Activated CD8-positive, alpha-beta memory T cell treated with anti-CD3 and anti-CD28 coated beads for 36 hours (primary cell): Measurements from ENCODE around the gene CACNA1H. TPM values are rescaled to one million over a fixed set of nuclear protein-coding genes. Genes with fewer than 3 reads are reported as not detected.

Source experiments
- CTCF ChIA-PET: fragments of 350-600 bp; sonication (Branson Sonifier 250); formaldehyde crosslinking; loops from one replicate; lab custom pipeline; 2021; ENCODE audit warnings: antibody characterized with exemption; lab: Charles Lee
- POLR2A ChIA-PET: fragments of 350-600 bp; sonication (Branson Sonifier 250); formaldehyde crosslinking; loops from one replicate; lab custom pipeline; 2021; ENCODE audit warnings: antibody characterized with exemption; lab: Charles Lee
- total RNA-seq, 2 experiments: library from RNA; stranded (reverse); gene quantifications; one replicate each; pipeline ENCODE4 v1.2.3, GENCODE V29; 2021

CACNA1H gene
- total RNA-seq, 2 experiments from 2014 or later, result 0.44 to 0.63 TPM

DNA sequence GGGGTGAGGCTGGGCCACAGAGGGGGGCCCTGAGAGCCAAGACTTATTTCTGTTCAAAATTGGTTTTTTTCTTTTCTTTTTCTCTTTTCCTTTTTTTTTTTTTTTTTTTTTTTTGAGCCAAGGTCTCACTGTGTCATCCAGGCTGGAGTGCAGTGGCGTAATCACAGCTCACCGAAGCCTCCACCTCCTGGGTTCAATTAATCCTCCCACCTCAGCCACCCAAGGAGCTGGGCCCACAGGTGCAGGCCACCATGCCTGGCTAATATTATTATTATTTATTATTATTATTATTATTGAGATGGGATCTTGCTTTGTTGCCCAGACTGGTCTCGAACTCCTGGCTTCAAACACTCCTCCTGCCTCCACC is 17.5 kb upstream of the CACNA1H start:
- ChIA-PET CTCF (no interaction called here), POLR2A (no interaction called here)

DNA sequence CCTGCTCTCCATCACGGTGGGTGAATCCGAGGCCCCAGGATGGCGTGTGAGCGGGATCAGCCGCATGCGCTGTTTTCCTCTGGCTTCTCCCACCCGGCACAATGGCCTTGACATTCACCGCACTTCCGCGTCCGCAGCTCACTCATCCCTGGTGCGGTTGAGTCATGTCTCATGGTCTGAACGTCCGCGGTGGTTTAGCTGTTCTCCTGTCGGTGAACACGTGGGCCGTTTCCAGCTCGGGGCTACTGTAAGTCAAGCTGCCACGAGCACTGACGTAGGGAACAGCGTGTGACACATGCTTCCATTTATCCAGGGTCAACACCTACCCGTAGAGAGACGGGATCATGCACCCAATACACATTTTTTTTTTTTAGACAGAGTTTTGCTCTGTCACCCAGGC is 15.3 kb upstream of the CACNA1H start:
- POLR2A ChIA-PET, result no interaction called here
- CTCF ChIA-PET, result no interaction called here

- ChIA-PET POLR2A (no interaction called here), CTCF (no interaction called here)
Observed at GRCh38 chr16:1140582-1141162, 12.2 kb upstream of the CACNA1H start.

DNA sequence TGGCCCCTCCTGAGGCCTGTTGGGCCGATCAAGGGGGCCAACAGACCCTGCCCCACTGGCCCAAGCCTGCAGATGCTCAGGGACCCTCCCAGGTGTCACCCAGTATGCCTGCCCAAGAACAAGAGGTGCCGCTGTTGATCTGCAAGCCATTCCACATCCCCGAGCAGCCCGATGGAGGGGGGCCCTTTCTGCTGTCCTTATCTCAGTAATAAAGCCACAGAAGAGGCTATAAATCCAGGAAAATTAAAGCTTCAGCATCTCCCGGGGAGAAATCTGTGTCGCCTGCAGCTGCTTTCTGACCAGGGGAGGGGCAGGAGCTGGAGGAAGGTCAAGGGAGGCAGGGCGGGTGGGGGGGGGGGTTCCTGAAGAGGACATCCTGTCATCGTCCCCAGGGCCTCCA is 11.7 kb upstream of the CACNA1H start:
- ChIA-PET POLR2A (no interaction called here), CTCF (no interaction called here)

DNA sequence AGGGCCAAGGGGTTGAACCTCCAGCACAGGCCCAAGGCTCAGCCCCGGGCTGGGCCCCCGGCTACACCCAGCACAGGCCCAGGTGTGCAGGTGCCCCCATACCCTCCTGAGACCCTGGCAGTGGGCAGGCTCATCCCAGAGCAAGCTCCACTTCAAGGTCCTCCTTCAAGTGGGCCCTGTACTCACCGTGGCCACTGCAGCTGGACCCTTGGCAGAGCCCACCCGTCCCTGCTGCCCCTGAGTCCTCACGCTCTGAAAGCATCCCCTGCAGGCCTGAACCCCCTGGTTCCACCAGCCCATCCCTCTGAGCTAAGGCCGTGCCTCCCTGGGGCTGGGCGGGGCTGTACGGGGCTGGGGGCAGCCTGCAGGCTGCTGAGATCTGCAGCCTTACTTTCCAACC is 11.2 kb upstream of the CACNA1H start:
- POLR2A ChIA-PET, result no interaction called here

DNA sequence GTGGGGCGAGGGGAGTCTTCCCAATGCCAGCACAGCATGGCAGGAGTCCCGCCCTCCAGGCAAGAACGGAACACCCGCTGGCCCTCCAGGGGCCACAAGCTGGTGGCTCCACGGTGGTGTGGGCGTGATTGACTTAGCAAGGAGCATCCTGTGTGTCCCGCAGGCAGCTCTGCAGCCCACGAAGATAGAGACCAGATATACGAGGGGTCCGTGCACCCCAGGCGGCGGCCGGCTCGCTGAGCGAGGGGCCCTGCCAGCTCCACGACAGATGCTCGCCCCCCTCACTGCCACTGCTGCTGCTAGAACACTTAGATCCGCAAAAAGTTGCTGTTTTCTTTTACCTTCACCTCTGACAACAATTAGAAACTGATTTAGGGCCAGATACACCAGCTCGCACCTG is 10.0 kb upstream of the CACNA1H start:
- POLR2A ChIA-PET, result no interaction called here
- CTCF ChIA-PET, result no interaction called here

More for the DNA sequence above, 11.2 kb upstream of the CACNA1H start:
- CTCF ChIA-PET, result no interaction called here

DNA sequence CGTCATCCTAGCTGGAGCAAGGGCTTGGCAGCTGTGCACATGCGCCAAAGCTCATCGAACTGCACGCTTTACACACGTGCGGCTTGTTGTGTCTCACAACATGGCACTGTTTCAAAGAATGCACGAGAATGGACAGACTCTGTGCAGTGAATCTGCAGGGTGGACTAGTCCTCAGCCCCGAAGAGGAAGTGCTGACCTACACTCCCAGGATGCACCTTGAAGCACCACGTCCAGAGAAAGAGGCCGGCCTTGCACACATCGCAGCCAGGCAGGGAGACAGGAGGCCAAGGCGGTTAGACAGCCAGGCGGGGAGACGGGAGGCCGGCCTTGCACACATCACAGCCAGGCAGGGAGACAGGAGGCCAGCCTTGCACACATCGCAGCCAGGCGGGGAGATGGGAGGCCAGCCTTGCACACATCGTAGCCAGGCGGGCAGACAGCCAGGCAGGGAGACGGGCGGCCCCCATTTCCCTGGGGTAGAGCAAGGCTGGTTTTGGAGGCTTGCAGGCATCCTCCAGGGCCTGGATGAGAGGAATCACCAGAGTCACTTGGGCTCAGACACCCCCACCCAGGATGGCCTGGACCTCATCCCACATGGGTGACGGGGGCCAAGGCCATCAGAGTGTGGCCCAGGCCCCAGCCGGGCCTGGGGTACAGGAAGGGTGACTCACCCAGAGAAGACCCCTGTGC is 9.0 kb upstream of the CACNA1H start:
- ChIA-PET CTCF (no interaction called here), POLR2A (interaction anchor here (0.7 kb wide), 1 partner anchor 680 kb away, joined by 4 read pairs; no protein-coding TSS in a partner anchor)

- CTCF ChIA-PET, result no interaction called here
- POLR2A ChIA-PET, result interaction anchor here (0.6 kb wide), 1 partner anchor 285 kb away, joined by 3 read pairs; no protein-coding TSS in a partner anchor
Observed at GRCh38 chr16:1144476-1145382, 8.2 kb upstream of the CACNA1H start.

- ChIA-PET POLR2A (no interaction called here), CTCF (no interaction called here)
Observed at GRCh38 chr16:1145383-1146100, 7.4 kb upstream of the CACNA1H start.

DNA sequence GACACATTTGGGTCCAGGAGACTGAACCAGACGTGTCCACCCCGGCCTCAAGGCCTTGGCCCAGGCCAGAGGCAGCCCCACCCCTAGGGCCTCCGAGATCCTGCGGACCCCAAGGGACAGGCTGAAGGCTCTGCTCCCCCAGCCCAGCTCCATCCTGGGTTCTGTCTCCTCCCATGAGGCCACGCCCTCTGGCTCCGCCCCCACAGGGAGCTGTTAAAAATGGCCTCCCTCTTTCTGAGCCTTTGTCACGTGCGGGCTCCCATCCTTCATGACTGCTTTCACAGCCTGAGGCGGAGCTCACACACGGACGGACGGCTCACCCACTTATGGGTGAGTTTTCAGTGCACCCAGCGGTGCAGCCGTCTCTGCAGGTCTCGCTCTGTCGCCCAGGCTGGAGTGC is 6.5 kb upstream of the CACNA1H start:
- POLR2A ChIA-PET, result no interaction called here
- CTCF ChIA-PET, result no interaction called here

GRCh38 chr16:1147027-1147426 is 5.9 kb upstream of the CACNA1H start:
- ChIA-PET CTCF (no interaction called here), POLR2A (no interaction called here)

DNA sequence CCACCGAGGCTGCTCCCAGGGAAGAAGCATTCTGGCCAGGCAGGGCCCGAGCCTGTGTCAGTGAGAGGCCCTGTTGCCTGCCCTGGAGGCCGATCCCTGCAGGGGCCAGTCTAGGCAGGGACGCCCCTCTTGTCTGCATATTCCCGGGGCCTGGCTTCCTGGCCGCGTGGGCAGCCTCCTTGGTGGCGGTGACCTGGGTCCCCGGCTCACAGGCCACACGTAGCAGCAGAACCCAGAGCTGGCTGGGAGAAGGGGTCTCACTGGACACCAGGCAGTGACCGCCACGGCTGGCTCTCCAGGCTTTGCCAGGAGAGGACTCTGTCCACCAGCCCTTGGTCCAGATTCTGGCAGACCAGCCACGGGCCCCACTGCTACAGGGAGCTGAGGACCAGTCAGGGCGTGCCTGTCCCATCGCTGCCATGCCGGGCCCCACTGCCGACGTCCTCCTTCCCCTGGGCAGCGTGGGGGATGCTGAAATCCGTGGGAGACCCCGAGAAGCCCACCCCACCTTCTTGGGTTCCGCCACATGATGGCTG is 3.7 kb upstream of the CACNA1H start:
- POLR2A ChIA-PET, result no interaction called here
- CTCF ChIA-PET, result no interaction called here

- CTCF ChIA-PET, result interaction anchor here (0.7 kb wide), 1 partner anchor 1004 kb away, joined by 3 read pairs; no protein-coding TSS in a partner anchor
- POLR2A ChIA-PET, result interaction anchor here (0.6 kb wide), 1 partner anchor 564 kb away, joined by 5 read pairs; no protein-coding TSS in a partner anchor
Observed at GRCh38 chr16:1150511-1150982, 2.4 kb upstream of the CACNA1H start.

DNA sequence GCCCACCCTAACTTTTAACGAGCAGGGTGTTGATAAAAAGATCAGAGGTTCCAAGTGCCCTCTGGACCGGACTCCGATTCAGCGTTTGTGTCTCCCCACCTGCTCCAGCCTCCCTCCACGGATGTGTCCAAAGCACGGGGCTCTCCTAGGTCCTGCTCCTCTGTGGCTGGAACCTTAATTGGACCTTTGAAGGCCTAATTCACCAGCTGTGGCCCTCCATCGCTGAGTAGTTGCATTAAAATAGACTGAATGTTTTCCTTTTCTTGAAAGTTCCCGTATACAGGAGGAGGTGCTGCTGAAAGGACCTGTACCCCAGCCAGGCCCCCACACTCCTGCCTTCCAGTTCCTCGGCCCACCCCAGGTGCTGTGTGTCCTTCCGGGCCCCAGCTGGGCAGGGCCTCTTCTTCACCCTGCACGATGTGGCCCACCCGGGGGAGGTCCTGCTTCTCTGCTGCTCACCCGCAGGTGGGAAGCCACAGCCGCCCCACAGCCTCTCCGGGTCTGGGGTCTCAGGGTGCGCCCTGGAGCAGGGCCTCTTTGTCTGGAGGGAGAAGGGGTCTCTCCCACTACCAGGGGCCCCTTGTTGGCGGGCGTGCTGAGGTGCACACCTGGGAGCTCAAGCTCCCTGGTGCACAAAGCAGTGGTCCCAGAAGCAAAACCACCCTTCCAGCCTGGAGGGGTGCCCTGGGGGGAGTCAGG is 1.3 kb upstream of the CACNA1H start:
- POLR2A ChIA-PET, result no interaction called here
- CTCF ChIA-PET, result no interaction called here

DNA sequence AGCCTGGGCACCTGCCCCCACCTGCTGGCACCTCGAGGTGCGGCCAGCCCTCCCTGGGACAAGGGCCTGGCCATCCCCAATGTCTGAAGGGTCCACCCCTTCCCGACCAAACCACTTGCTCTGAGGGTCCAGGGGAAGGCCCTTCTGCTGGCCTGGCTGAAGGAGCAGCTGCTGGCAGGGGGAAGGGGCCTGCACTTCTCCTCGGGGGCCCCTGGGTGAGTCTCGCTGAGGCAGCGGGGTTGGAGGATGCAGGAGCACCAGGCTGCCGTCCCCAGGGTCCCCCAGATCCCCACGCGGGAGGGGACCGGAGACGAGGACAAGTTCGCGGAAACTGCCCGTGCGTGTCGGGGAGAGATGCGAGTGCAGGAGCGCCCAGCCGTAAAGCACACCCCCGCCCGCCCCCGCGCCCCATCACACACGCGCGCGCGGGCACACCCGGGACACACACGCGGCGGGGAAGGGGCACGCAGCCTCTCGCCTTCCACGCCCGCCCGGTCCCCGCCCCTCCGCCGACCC is 725 bp upstream of the CACNA1H start:
- CTCF ChIA-PET, result no interaction called here

DNA sequence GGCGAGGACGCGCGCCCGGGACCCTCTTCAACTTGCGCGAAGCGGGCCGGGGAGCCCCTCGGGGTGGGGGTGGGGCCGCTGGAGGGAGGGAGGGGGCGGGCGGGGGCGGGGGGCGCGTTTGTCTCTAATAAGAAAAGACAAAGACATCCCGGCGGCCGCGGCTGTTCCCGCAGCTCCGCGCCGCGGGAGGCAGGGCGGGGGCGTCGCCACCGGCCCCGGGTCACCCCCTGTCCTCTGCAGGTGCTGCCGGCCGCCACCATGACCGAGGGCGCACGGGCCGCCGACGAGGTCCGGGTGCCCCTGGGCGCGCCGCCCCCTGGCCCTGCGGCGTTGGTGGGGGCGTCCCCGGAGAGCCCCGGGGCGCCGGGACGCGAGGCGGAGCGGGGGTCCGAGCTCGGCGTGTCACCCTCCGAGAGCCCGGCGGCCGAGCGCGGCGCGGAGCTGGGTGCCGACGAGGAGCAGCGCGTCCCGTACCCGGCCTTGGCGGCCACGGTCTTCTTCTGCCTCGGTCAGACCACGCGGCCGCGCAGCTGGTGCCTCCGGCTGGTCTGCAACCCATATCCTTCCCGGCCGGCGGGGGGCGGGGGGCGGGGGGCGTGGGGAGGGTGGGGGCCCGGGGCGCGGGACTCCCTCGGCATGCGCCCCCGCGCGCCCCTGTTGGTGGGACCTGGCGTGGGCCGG is 714 bp downstream of the CACNA1H start:
- ChIA-PET POLR2A (no interaction called here), CTCF (no interaction called here)

More for the DNA sequence above, 725 bp upstream of the CACNA1H start:
- POLR2A ChIA-PET, result no interaction called here

- POLR2A ChIA-PET, result no interaction called here
- CTCF ChIA-PET, result no interaction called here
Observed at GRCh38 chr16:1154291-1154886, 1.5 kb downstream of the CACNA1H start.
